PC-3 (cell line): ENCODE data around the gene RASA2. TPM values are rescaled to one million over a fixed set of nuclear protein-coding genes. Genes with fewer than 3 reads are reported as not detected.

Experiments used
- ATAC-seq: fragments of 200-7000 bp; cut with Tn5 transposase; 2 replicates; pipeline ENCODE4 v1.9.1; 2020; ENCODE audit warnings: mild to moderate bottlenecking, moderate library complexity
- BruUV-seq: library from RNA; stranded (reverse); fragments of 400-500 nt; replicated peaks from 2 replicates; lab custom pipeline; 2021; lab: Mats Ljungman, UMichigan
- CTCF ChIA-PET: fragments of 300-600 bp; sonication (Branson Sonifier 250); formaldehyde crosslinking; loops from one replicate; lab custom pipeline; 2022; ENCODE audit warnings: antibody characterized with exemption; lab: Charles Lee
- POLR2A ChIA-PET: fragments of 300-600 bp; sonication (Branson Sonifier 250); formaldehyde crosslinking; loops from one replicate; lab custom pipeline; 2022; ENCODE audit warnings: antibody characterized with exemption; ENCODE audit not compliant: unreplicated experiment; lab: Charles Lee
- DNase-seq: peaks from one replicate; pipeline ENCODE4 v3.0.0-alpha.2; 2015
- H2AFZ ChIP-seq: fragments of 300-600 bp; sonication (generic); 2 replicates; pipeline ENCODE4 v1.6.0; 2016; ENCODE audit warnings: antibody characterized with exemption, low read length
- H3F3A ChIP-seq: fragments of 300-600 bp; sonication (generic); one replicate; pipeline ENCODE4 v1.6.0; 2017; ENCODE audit warnings: antibody characterized with exemption, low read length, control low read depth, mild to moderate bottlenecking; ENCODE audit not compliant: unreplicated experiment
- H3K27ac ChIP-seq: fragments of 300-600 bp; sonication (generic); 2 replicates; pipeline ENCODE4 v1.5.1; 2016; ENCODE audit warnings: mild to moderate bottlenecking, low read length
- H3K27me3 ChIP-seq: fragments of 300-600 bp; sonication (generic); 2 replicates; pipeline ENCODE4 v1.6.1; 2016; ENCODE audit warnings: low read length, mixed read lengths
- H3K36me3 ChIP-seq: fragments of 300-600 bp; sonication (generic); 2 replicates; pipeline ENCODE4 v1.6.1; 2016; ENCODE audit warnings: low read depth, mixed run types, low read length, mixed read lengths
- H3K4me1 ChIP-seq: fragments of 300-600 bp; sonication (generic); 2 replicates; pipeline ENCODE4 v1.5.1; 2016; ENCODE audit warnings: low read length; ENCODE audit not compliant: insufficient read depth
- H3K4me2 ChIP-seq: fragments of 300-600 bp; sonication (generic); 2 replicates; pipeline ENCODE4 v1.6.0; 2016; ENCODE audit warnings: low read length
- H3K4me3 ChIP-seq: fragments of 300-600 bp; sonication (generic); 2 replicates; pipeline ENCODE4 v1.5.1; 2016; ENCODE audit warnings: mild to moderate bottlenecking, low read length, mixed read lengths
- H3K79me2 ChIP-seq: fragments of 300-600 bp; sonication (generic); 2 replicates; pipeline ENCODE4 v1.6.1; 2017; ENCODE audit warnings: low read length, mixed read lengths
- H3K9ac ChIP-seq: fragments of 300-600 bp; sonication (generic); 2 replicates; pipeline ENCODE4 v1.6.0; 2016; ENCODE audit warnings: mild to moderate bottlenecking, low read length
- H3K9me2 ChIP-seq: fragments of 300-600 bp; sonication (generic); replicated peaks from 2 replicates; pipeline ENCODE4 v1.6.1; 2016; ENCODE audit warnings: mixed run types, low read length, mixed read lengths
- H3K9me3 ChIP-seq: fragments of 300-600 bp; sonication (generic); 2 replicates; pipeline ENCODE4 v1.6.1; 2016; ENCODE audit warnings: low read length, mixed read lengths
- H4K20me1 ChIP-seq: fragments of 300-600 bp; sonication (generic); 2 replicates; pipeline ENCODE4 v1.6.1; 2016; ENCODE audit warnings: low read length, mixed read lengths
- EZH2 ChIP-seq: fragments of 300-600 bp; sonication (generic); IDR thresholded peaks from one replicate; pipeline ENCODE4 v1.6.1; 2017; ENCODE audit warnings: antibody characterized with exemption, mild to moderate bottlenecking, low read length; ENCODE audit not compliant: unreplicated experiment
- EZH2phosphoT487 ChIP-seq: fragments of 300-600 bp; sonication (generic); IDR thresholded peaks from 2 replicates; pipeline ENCODE4 v1.6.1; 2018; ENCODE audit warnings: mild to moderate bottlenecking, antibody characterized with exemption, low read length, borderline replicate concordance
- intact Hi-C: fragments of 100-400 bp; cut with micrococcal nuclease; formaldehyde crosslinking; loops from 2 replicates; pipeline ENCODE4 v1.9.0; 2023
- total RNA-seq: library from RNA; depleted of rRNA; stranded (reverse); fragments of >200 nt; gene quantifications from 2 replicates; pipeline ENCODE4 v1.2.3, GENCODE V29; 2014
- TF ChIP-seq, protein P1 (sequence below): fragments of 300-600 bp; sonication (generic); conservative IDR thresholded peaks from 2 replicates; pipeline ENCODE4 v1.5.1; 2017; ENCODE audit warnings: antibody characterized with exemption, low read depth, mild to moderate bottlenecking, low read length

Gene RASA2
- total RNA-seq, 1 experiment from 2014 or later = 3.7 TPM

- H3K4me2 ChIP-seq = no peak overlapping the region
- H3K9ac ChIP-seq = no peak overlapping the region
- H3K36me3 ChIP-seq = peaks cover 18% of the 10 kb centered on the region; the same call in 1 of the 2 replicates
- TF ChIP-seq EZH2 = no peak
- TF ChIP-seq EZH2phosphoT487 = no peak
- TF ChIP-seq, protein P1, sequence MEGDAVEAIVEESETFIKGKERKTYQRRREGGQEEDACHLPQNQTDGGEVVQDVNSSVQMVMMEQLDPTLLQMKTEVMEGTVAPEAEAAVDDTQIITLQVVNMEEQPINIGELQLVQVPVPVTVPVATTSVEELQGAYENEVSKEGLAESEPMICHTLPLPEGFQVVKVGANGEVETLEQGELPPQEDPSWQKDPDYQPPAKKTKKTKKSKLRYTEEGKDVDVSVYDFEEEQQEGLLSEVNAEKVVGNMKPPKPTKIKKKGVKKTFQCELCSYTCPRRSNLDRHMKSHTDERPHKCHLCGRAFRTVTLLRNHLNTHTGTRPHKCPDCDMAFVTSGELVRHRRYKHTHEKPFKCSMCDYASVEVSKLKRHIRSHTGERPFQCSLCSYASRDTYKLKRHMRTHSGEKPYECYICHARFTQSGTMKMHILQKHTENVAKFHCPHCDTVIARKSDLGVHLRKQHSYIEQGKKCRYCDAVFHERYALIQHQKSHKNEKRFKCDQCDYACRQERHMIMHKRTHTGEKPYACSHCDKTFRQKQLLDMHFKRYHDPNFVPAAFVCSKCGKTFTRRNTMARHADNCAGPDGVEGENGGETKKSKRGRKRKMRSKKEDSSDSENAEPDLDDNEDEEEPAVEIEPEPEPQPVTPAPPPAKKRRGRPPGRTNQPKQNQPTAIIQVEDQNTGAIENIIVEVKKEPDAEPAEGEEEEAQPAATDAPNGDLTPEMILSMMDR = no peak
- no peaks in the 10 kb centered on the region for H4K20me1 ChIP-seq
- no peaks in the 10 kb centered on the region for H3K9me2 ChIP-seq
- CTCF ChIA-PET = no interaction called here
- BruUV-seq = no TSS peak
- H3K27me3 ChIP-seq = no peaks in the 10 kb centered on the region
- intact Hi-C loops = no loop called here
- no peaks in the 10 kb centered on the region for H3F3A ChIP-seq
- ATAC-seq (no peak), DNase-seq (no peak)
- no peak overlapping the region for H2AFZ ChIP-seq
- H3K4me3 ChIP-seq = no peak overlapping the region
- H3K9me3 ChIP-seq = no peaks in the 10 kb centered on the region
- no peaks in the 10 kb centered on the region for H3K79me2 ChIP-seq
- POLR2A ChIA-PET = no interaction called here
- peaks cover 4% of the 10 kb centered on the region; the same call in 1 of the 2 replicates for H3K4me1 ChIP-seq
- H3K27ac ChIP-seq = no peak overlapping the region
Observed at GRCh38 chr3:141542202-141542969, 55.6 kb downstream of the RASA2 start.

GRCh38 chr3:141542989-141543388 lies 56.2 kb downstream of the RASA2 start:
- Histone ChIP-seq H3K4me3 (no peak overlapping the region), H3K27me3 (no peaks in the 10 kb centered on the region), H3K4me2 (no peak overlapping the region), H3K27ac (no peak overlapping the region), H2AFZ (no peak overlapping the region), H3K36me3 (peaks cover 19% of the 10 kb centered on the region; the same call in 1 of the 2 replicates), H3K9me2 (no peaks in the 10 kb centered on the region), H4K20me1 (no peaks in the 10 kb centered on the region), H3K9me3 (no peaks in the 10 kb centered on the region), H3K79me2 (no peaks in the 10 kb centered on the region), H3K4me1 (peaks cover 4% of the 10 kb centered on the region; the same call in 1 of the 2 replicates), H3K9ac (no peak overlapping the region), H3F3A (no peaks in the 10 kb centered on the region)
- no peak for ATAC-seq
- BruUV-seq = no TSS peak
- CTCF ChIA-PET = no interaction called here
- intact Hi-C loops = no loop called here
- DNase-seq = no peak
- TF ChIP-seq EZH2phosphoT487 = no peak
- TF ChIP-seq EZH2 = no peak
- TF ChIP-seq, protein P1 = no peak
- POLR2A ChIA-PET = no interaction called here

DNA sequence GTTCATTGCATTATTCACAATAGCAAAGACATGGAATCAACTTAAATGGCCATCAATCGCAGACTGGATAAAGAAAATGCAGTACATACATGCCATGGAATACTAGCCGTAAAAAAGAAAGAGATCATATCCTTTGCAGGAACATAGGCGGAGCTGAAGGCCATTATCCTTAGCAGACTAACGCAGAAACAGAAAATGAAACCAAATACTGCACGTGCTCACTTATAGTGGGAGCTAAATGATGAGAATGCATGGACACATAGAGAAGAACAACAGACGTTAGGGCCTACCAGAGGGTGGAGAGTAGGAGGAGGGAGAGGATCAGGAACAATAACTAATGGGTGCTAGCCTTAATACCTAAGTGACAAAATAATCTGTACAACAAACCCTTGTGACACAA lies 57.9 kb downstream of the RASA2 start:
- no peak overlapping the region for H3K27ac ChIP-seq
- no peaks in the 10 kb centered on the region for H3F3A ChIP-seq
- peaks cover 19% of the 10 kb centered on the region; the same call in 1 of the 2 replicates for H3K36me3 ChIP-seq
- DNase-seq = no peak
- no peaks in the 10 kb centered on the region for H4K20me1 ChIP-seq
- no peak overlapping the region for H2AFZ ChIP-seq
- no peak overlapping the region for H3K9ac ChIP-seq
- BruUV-seq = no TSS peak
- H3K79me2 ChIP-seq = no peaks in the 10 kb centered on the region
- ChIA-PET CTCF (no interaction called here), POLR2A (no interaction called here)
- H3K27me3 ChIP-seq = no peaks in the 10 kb centered on the region
- TF ChIP-seq EZH2 (no peak), EZH2phosphoT487 (no peak)
- TF ChIP-seq, protein P1 = no peak
- H3K4me2 ChIP-seq = no peak overlapping the region
- H3K4me3 ChIP-seq = no peak overlapping the region
- H3K9me2 ChIP-seq = no peaks in the 10 kb centered on the region
- no peaks in the 10 kb centered on the region for H3K9me3 ChIP-seq
- no peak for ATAC-seq
- no peaks in the 10 kb centered on the region for H3K4me1 ChIP-seq
- intact Hi-C loops = no loop called here
